SK-N-SH (cell line): Measurements from ENCODE around the gene TGM5.

Source experiments
- CHD2 ChIP-seq: fragments of 150-350 bp; IDR thresholded peaks from 2 replicates; pipeline ENCODE4 v1.6.1; 2018; ENCODE audit warnings: low read length; ENCODE audit not compliant: partially characterized antibody
- CTCF ChIP-seq: fragments of 200-600 bp; sonication (generic); IDR thresholded peaks from 2 replicates; pipeline ENCODE4 v1.6.1; 2017; ENCODE audit warnings: antibody characterized with exemption, mild to moderate bottlenecking, moderate library complexity
- EP300 ChIP-seq, 2 experiments: IDR thresholded peaks; 2 replicates each; pipeline versions ENCODE4 v1.4.0 to v1.6.1; 2012; ENCODE audit warnings: borderline replicate concordance in 1 of 2, low read depth in 1 of 2, low read length in 1 of 2
- EZH2phosphoT487 ChIP-seq: fragments of 200-600 bp; sonication (generic); IDR thresholded peaks from 2 replicates; pipeline ENCODE4 v1.6.1; 2017; ENCODE audit warnings: low read depth, mixed run types, mild to moderate bottlenecking, antibody characterized with exemption, moderate library complexity, borderline replicate concordance
- FOSL2 ChIP-seq: IDR thresholded peaks from 2 replicates; pipeline ENCODE4 v1.4.0; 2012; ENCODE audit warnings: low read depth, mild to moderate bottlenecking, moderate library complexity, borderline replicate concordance
- JUND ChIP-seq: IDR thresholded peaks from 2 replicates; pipeline ENCODE4 v1.4.0; 2012
- MEF2A ChIP-seq: IDR thresholded peaks from 2 replicates; pipeline ENCODE4 v1.4.0; 2012; ENCODE audit warnings: low read depth, borderline replicate concordance
- SIN3A ChIP-seq: IDR thresholded peaks from 2 replicates; pipeline ENCODE4 v1.6.1; 2012; ENCODE audit warnings: low read depth, mild to moderate bottlenecking, low read length, moderate library complexity, borderline replicate concordance
- SMC3 ChIP-seq: IDR thresholded peaks from 2 replicates; pipeline ENCODE4 v1.6.1; 2012; ENCODE audit warnings: low read depth, low read length, improper control_type of control experiment
- TAF1 ChIP-seq: IDR thresholded peaks from 2 replicates; pipeline ENCODE4 v1.6.1; 2012; ENCODE audit warnings: low read depth, mild to moderate bottlenecking, low read length, moderate library complexity, borderline replicate concordance
- TCF12 ChIP-seq: IDR thresholded peaks from 2 replicates; pipeline ENCODE4 v1.4.0; 2012
- TEAD4 ChIP-seq: IDR thresholded peaks from 2 replicates; pipeline ENCODE4 v1.4.0; 2012; ENCODE audit warnings: mild to moderate bottlenecking, borderline replicate concordance; ENCODE audit not compliant: insufficient read depth
- YY1 ChIP-seq: IDR thresholded peaks from 2 replicates; pipeline ENCODE4 v1.4.0; 2012; ENCODE audit warnings: low read depth, mild to moderate bottlenecking

GRCh38 chr15:43249236-43249635 is 17.5 kb downstream of the TGM5 start:
- TF ChIP-seq SMC3 (no peak), TCF12 (no peak), CTCF (no peak), YY1 (no peak), EP300 (IDR thresholded peaks at IDR 0.05; ENCODE audit: borderline replicate concordance in 1 of 2, low read depth in 1 of 2, low read length in 1 of 2) (no peak), CHD2 (no peak), TAF1 (no peak), EZH2phosphoT487 (no peak), SIN3A (no peak), FOSL2 (no peak), MEF2A (no peak), JUND (no peak), TEAD4 (no peak)
